Stimulated activated CD4-positive, alpha-beta T cell treated with anti-CD3 and anti-CD28 coated beads, TNF-alpha, amount 100 ng/mL, for 24 hours (primary cell): ENCODE measurements around the gene SLC29A1.

ENCODE experiments used
- DNase-seq, 3 experiments: peaks; one replicate each; pipeline ENCODE4 v3.0.0-alpha.2; 2020; ENCODE audit warnings: low read depth in 3 of 3

Gene SLC29A1

GRCh38 chr6:44268095-44268628 lies 44.8 kb downstream of the SLC29A1 start:
- peak in 2 of 3 experiments; percentile 43 to 57 for DNase-seq

GRCh38 chr6:44269178-44269920 lies 46.0 kb downstream of the SLC29A1 start:
- no peak for DNase-seq

GRCh38 chr6:44269921-44270525 lies 46.6 kb downstream of the SLC29A1 start, which contains the start of gene TMEM151B:
Gene TMEM151B (plus strand): TSS chr6:44270450. CDS start chr6:44270743, 293 bp downstream.
- DNase-seq: no peak

- DNase-seq: no peak
These were observed 47.4 kb downstream of the SLC29A1 start for GRCh38 chr6:44270526-44271405.

- DNase-seq: no peak
These were observed 48.0 kb downstream of the SLC29A1 start for GRCh38 chr6:44271406-44271723.

- no peak for DNase-seq
These were observed 48.5 kb downstream of the SLC29A1 start for GRCh38 chr6:44271914-44272313.

GRCh38 chr6:44272529-44272928 lies 49.1 kb downstream of the SLC29A1 start:
- DNase-seq: no peak

GRCh38 chr6:44272999-44273566 lies 49.7 kb downstream of the SLC29A1 start:
- DNase-seq: no peak

- DNase-seq: no peak
These were observed 50.2 kb downstream of the SLC29A1 start for GRCh38 chr6:44273617-44274016.

GRCh38 chr6:44275271-44275748 lies 51.9 kb downstream of the SLC29A1 start:
- DNase-seq: no peak

GRCh38 chr6:44275749-44276648 lies 52.6 kb downstream of the SLC29A1 start:
- no peak for DNase-seq

- DNase-seq: no peak
These were observed 53.6 kb downstream of the SLC29A1 start for GRCh38 chr6:44276667-44277640.

- DNase-seq: no peak
These were observed 54.4 kb downstream of the SLC29A1 start for GRCh38 chr6:44277763-44278162.

- no peak for DNase-seq
These were observed 54.9 kb downstream of the SLC29A1 start for GRCh38 chr6:44278315-44278714.

- DNase-seq: no peak
These were observed 55.6 kb downstream of the SLC29A1 start for GRCh38 chr6:44278774-44279697.
